Measurements from ENCODE around the gene KRTAP22-2.

KRTAP22-2 gene

DNA sequence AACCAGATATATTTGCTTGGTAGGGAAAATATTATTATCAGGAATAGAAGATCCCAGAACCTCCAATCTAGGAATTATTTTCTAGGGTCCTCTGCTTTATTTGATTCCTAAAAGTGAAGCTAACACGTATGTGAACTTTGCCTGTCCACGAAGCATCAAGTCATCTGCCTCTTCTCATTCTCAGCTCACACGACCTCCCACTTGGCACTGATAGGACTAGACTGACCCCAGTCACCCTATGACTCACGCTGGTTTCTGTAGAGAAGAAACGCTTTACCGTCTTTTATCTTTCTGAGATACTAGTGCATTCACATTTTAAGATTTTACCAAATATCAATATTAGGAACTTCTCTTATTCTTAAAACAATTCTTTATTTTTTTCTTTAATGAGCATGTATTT is 27.1 kb downstream of the KRTAP22-2 start:
- no peak for DNase-seq (ENCODE audit: low read depth in 2 of 2)

DNA sequence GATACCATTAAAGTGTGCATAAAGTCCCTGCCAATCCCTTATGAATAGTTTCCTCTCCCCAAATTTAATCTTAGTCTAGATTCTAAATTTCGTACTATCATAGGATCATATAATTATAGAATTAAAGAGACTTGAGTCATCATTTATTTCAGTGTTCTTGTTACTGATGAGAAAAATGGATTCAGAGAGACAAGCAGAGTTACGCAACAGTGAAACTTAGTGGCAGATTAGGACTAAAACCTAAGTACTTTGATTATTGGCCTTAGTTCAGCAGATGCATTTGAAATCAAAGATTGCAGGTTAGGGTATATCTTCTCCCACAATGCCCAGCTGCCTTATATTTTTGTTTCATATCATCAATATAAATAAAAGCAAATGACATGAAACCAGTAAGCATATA is 28.2 kb downstream of the KRTAP22-2 start:
- no peak for DNase-seq (ENCODE audit: low read depth in 2 of 2)

DNA sequence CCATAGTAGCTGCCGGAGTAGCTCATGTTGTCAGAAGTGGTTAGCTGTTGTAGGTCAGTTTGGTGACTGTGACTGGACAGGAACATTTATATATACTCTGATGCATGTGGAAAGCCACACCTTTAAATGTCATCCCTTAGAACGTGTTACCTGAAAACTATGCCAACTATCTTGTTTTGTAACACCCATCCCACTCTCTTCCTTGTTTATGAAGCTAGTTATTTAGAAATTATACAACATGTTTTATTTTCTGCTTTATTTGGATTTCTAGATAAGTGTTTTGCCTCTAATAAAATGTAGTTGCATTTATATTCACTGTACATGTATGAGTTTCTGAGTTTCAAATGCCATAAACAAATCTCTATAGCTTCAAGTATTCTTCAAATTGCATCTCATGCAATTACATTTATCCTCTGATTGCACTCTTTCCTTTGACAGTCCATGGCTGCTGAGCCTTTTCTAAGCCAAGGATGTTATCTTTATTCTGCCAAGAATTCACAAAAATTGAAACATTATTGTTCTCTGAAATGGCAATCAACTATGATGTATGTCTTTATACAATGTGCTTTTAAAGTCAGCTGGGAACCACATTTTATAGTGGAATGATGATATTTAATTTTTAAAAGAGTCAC is 28.8 kb downstream of the KRTAP22-2 start, which contains the start of gene KRTAP19-7:
TSS of gene KRTAP19-7 (minus strand) at position 51 of the 632 bp plus-strand sequence. CDS start at position 26, 25 bp downstream.
- no peak for DNase-seq (ENCODE audit: low read depth in 2 of 2)

DNA sequence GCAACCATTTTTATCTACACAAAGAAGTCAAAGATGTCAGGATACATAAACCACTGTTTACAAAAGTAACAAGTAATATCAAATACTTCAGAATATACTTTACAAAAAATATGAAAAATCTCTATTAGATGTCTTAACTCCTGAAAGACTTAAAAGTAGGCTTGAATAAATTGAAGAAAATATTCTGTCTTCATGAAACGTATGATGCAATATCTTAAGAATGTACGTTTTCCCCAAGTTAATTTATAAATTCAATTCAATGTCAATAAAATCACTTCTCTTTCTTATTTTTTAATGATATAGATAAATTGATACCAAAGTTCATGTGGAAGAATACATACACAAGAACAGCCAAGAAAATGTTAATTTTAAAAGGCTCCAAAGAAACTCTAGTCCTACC is 35.1 kb downstream of the KRTAP22-2 start:
- no peak for DNase-seq (ENCODE audit: low read depth in 2 of 2)

DNA sequence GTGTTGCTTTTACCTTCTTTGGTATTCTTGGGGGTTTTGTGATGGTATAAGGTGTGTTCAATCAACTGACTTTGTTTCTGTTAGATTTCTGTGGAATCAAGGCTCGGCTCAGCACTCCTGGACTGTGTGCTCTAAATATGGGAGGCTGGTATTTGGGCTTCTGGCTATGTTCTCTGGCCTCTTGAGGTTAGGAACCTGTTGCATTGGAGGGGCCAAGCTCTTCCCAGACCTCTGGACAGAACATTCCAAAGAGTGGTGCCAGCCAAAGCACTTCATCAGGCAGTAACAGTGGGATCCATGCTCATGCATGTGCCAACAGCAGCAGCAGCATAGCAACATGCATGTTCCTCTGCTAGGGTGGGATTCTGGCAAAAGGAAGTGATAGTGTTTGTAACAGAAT is 37.4 kb downstream of the KRTAP22-2 start:
- DNase-seq (ENCODE audit: low read depth in 2 of 2), result no peak

DNA sequence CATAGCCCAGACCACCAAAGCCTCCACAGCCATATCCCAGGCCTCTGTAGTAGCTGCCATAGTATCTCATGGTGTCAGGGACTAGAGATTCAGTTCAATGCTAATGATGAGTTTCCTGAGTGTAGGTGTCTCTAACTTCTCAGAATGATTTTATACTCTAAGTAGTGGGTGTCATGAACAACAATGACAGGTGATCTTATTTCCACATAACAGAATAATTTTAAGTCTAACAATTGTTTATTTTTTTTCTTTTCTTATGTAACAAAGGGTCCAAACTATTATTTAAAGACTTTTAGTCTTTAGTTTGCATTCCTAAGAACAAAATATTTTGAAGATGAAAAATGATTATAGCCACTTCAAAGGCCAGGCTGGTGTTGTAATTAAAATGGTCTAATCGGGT is 48.4 kb downstream of the KRTAP22-2 start, which contains the start of gene KRTAP19-6:
TSS of gene KRTAP19-6 (minus strand) at position 101 of the 400 bp plus-strand sequence. CDS start at position 70, 31 bp downstream.
- DNase-seq (ENCODE audit: low read depth in 2 of 2), result no peak
